Measurements from ENCODE around the gene RAB11FIP2. TPM values are rescaled to one million over a fixed set of nuclear protein-coding genes. Genes with fewer than 3 reads are reported as not detected.

Gene RAB11FIP2
- total and polyA plus RNA-seq, 2 of the 8 experiments (the other 6 are each of a cell fraction or from before 2014, with no cell fraction given): 3.1 to 12.7 TPM

GRCh38 chr10:118062798-118063238 is 16.1 kb upstream of the RAB11FIP2 start:
- POLR2A ChIA-PET (ENCODE audit: partially characterized antibody): no interaction called here

More at GRCh38 chr10:118062798-118063238, 16.1 kb upstream of the RAB11FIP2 start:
- Histone ChIP-seq H3K23me2 (ENCODE audit: low read depth, low read length) (no peaks in the 10 kb centered on the region), H2BK15ac (ENCODE audit: low read length) (no peak overlapping the region), H4K8ac (ENCODE audit: extremely low read depth, insufficient read depth, low read length) (no peak overlapping the region), H3K79me1 (ENCODE audit: low read depth, low read length) (no peaks in the 10 kb centered on the region), H3K4me2 (ENCODE audit: insufficient read depth in 1 of 2, low read depth in 2 of 2, low read length in 2 of 2) (no peak overlapping the region), H4K20me1 (replicated peaks in 1 of 2; ENCODE audit: control insufficient read depth in 1 of 2, insufficient read depth in 2 of 2, low read length in 2 of 2) (no peaks in the 10 kb centered on the region), H3K56ac (replicated peaks; ENCODE audit: insufficient read length, low read depth, low read length) (no peak overlapping the region), H3K27ac (ENCODE audit: low read depth, low read length) (no peak overlapping the region), H4K91ac (replicated peaks; ENCODE audit: insufficient read length, low read length) (no peak overlapping the region), H3K4me1 (replicated peaks in 1 of 4; ENCODE audit: control insufficient read depth in 3 of 4, insufficient read depth in 4 of 4, low read length in 3 of 4) (no peaks in the 10 kb centered on the region), H3K4me3 (ENCODE audit: extremely low read depth in 1 of 4, insufficient read depth in 2 of 4, low read depth in 3 of 4, low read length in 4 of 4) (no peak overlapping the region), H3K23ac (ENCODE audit: insufficient read length) (no peak overlapping the region), H2AFZ (ENCODE audit: low read length) (no peak overlapping the region), H3K79me2 (ENCODE audit: control insufficient read depth in 1 of 2, insufficient read depth in 2 of 2, low read length in 2 of 2) (no peaks in the 10 kb centered on the region), H3K14ac (ENCODE audit: insufficient read length) (no peak overlapping the region), H2BK120ac (replicated peaks; ENCODE audit: low read depth, low read length) (no peak overlapping the region), H4K5ac (ENCODE audit: insufficient read length, low read depth, low read length) (no peak overlapping the region), H3K27me3 (replicated peaks in 1 of 4; ENCODE audit: control insufficient read depth in 3 of 4, extremely low read depth in 1 of 4, insufficient read depth in 3 of 4, low read length in 3 of 4) (no peaks in the 10 kb centered on the region), H3K9ac (replicated peaks in 1 of 4; ENCODE audit: extremely low read depth in 1 of 4, low read depth in 3 of 4, low read length in 3 of 4) (no peak overlapping the region), H3K9me3 (ENCODE audit: insufficient read depth in 2 of 2, low read depth in 1 of 2, low read length in 1 of 2) (no peaks in the 10 kb centered on the region), H2BK12ac (ENCODE audit: low read depth, low read length) (no peak overlapping the region), H3K36me3 (ENCODE audit: control insufficient read depth in 2 of 4, insufficient read depth in 4 of 4, low read length in 3 of 4) (no peaks in the 10 kb centered on the region), H2BK5ac (ENCODE audit: low read depth, low read length) (no peak overlapping the region), H3K4ac (replicated peaks; ENCODE audit: insufficient read length, low read depth, low read length) (no peak overlapping the region), H2AK5ac (ENCODE audit: low read depth, low read length) (no peak overlapping the region), H2BK20ac (ENCODE audit: low read length) (no peak overlapping the region), H3K18ac (ENCODE audit: extremely low read depth, low read length) (no peak overlapping the region)
- FAIRE-seq (no peak), DNase-seq (ENCODE audit: low read depth in 1 of 2, low spot score in 2 of 2) (no peak)
- WGBS, 2 experiments (ENCODE audit: extremely low coverage in 1 of 2, insufficient coverage in 1 of 2, insufficient read length in 1 of 2, insufficient replicate concordance in 2 of 2, low coverage in 1 of 2, low lambda C conversion rate in 2 of 2, missing lambda C conversion rate in 1 of 2): 96% methylated on average over 4 of the region's 4 CpGs; no CpG with 5 or more reads in 1 of the 2 experiments
- CTCF ChIA-PET (ENCODE audit: partially characterized antibody): interaction anchor here (1.1 kb wide), 1 partner anchor 43 kb away, joined by 4 read pairs; no protein-coding TSS in a partner anchor
